NCI-H2171 (cell line): ENCODE measurements around the gene PPBP.
"Not testable (repeated sequence)": the region's sequence is repeated elsewhere in the genome, so short reads cannot be mapped to it uniquely, and the experiment has no call there.

Source experiments
- DNase-seq: peaks from one replicate; lab custom pipeline; 2025; lab: John Stamatoyannopoulos, UW

The PPBP gene

GRCh38 chr4:73992050-73992449 lies 4.1 kb upstream of the PPBP start:
- no peak for DNase-seq

GRCh38 chr4:73991742-73992000 lies 3.7 kb upstream of the PPBP start:
- DNase-seq, result no peak

- DNase-seq, result no peak
Observed at GRCh38 chr4:73990988-73991741, 3.2 kb upstream of the PPBP start.

GRCh38 chr4:73989928-73990327 lies 1.9 kb upstream of the PPBP start:
- DNase-seq, result no peak

GRCh38 chr4:73989031-73989430 lies 1.0 kb upstream of the PPBP start:
- no peak for DNase-seq

GRCh38 chr4:73985528-73985852 lies 2.5 kb downstream of the PPBP start:
- DNase-seq, result no peak

- DNase-seq, result no peak
Observed at GRCh38 chr4:73984736-73985527, 3.1 kb downstream of the PPBP start.

- DNase-seq, result not testable (repeated sequence)
Observed at GRCh38 chr4:73981175-73981574, 6.8 kb downstream of the PPBP start.

- no peak for DNase-seq
Observed at GRCh38 chr4:73979407-73979957, 8.5 kb downstream of the PPBP start.

GRCh38 chr4:73978886-73979285 lies 9.1 kb downstream of the PPBP start:
- no peak for DNase-seq

GRCh38 chr4:73976716-73977115 lies 11.3 kb downstream of the PPBP start:
- DNase-seq, result no peak

- no peak for DNase-seq
Observed at GRCh38 chr4:73976217-73976616, 11.8 kb downstream of the PPBP start.

GRCh38 chr4:73974352-73974751 lies 13.6 kb downstream of the PPBP start:
- no peak for DNase-seq

- DNase-seq, result no peak
Observed at GRCh38 chr4:73970945-73971344, 17.0 kb downstream of the PPBP start.

GRCh38 chr4:73970011-73970410 lies 18.0 kb downstream of the PPBP start:
- DNase-seq, result no peak

- DNase-seq, result no peak
Observed at GRCh38 chr4:73967866-73968265, 20.1 kb downstream of the PPBP start.

- DNase-seq, result no peak
Observed at GRCh38 chr4:73964862-73965611, 23.0 kb downstream of the PPBP start.

GRCh38 chr4:73962724-73963123 lies 25.3 kb downstream of the PPBP start:
- no peak for DNase-seq

GRCh38 chr4:73959041-73959440 lies 28.9 kb downstream of the PPBP start:
- not testable (repeated sequence) for DNase-seq

GRCh38 chr4:73952352-73952751 lies 35.6 kb downstream of the PPBP start:
- no peak for DNase-seq

GRCh38 chr4:73950376-73950920 lies 37.5 kb downstream of the PPBP start:
- not testable (repeated sequence) for DNase-seq

GRCh38 chr4:73948990-73949706 lies 38.8 kb downstream of the PPBP start:
- no peak for DNase-seq
